Activated naive CD8-positive, alpha-beta T cell treated with anti-CD3 and anti-CD28 coated beads, Interleukin-2, amount 10 ng/mL, durations not matched to agents 7 days and 5 days (primary cell): Measurements from ENCODE around the gene TRIM29. TPM values are rescaled to one million over a fixed set of nuclear protein-coding genes. Genes with fewer than 3 reads are reported as not detected.
A peak's percentile ranks its signal among the peaks of the same experiment; 100 is the strongest.

Source experiments
- ATAC-seq: fragments of 150-1000 bp; cut with Tn5 transposase; one replicate; pipeline ENCODE4 v1.10.0; 2021; ENCODE audit warnings: low read depth, moderate library complexity
- POLR2A ChIA-PET: fragments of 350-600 bp; sonication (Branson Sonifier 250); formaldehyde crosslinking; loops from one replicate; lab custom pipeline; 2021; ENCODE audit warnings: antibody characterized with exemption; lab: Charles Lee
- DNase-seq: peaks from one replicate; pipeline ENCODE4 v3.0.0; 2021
- H3K27ac Mint-ChIP-seq: one replicate; pipeline ENCODE4 v1.8.0; 2022; ENCODE audit warnings: mild to moderate bottlenecking, mixed read lengths
- H3K27me3 Mint-ChIP-seq: one replicate; pipeline ENCODE4 v1.8.0; 2022; ENCODE audit warnings: mild to moderate bottlenecking, moderate library complexity, mixed read lengths
- H3K36me3 Mint-ChIP-seq: one replicate; pipeline ENCODE4 v1.8.0; 2021; ENCODE audit warnings: mild to moderate bottlenecking, mixed read lengths
- H3K4me1 Mint-ChIP-seq: one replicate; pipeline ENCODE4 v1.8.0; 2021; ENCODE audit warnings: mixed read lengths
- H3K4me3 Mint-ChIP-seq: one replicate; pipeline ENCODE4 v1.8.0; 2022; ENCODE audit warnings: mild to moderate bottlenecking, moderate library complexity, mixed read lengths
- H3K9me3 Mint-ChIP-seq: one replicate; pipeline ENCODE4 v1.8.0; 2021; ENCODE audit warnings: mixed read lengths
- total RNA-seq, 2 experiments: library from RNA; stranded (reverse); gene quantifications; one replicate each; pipeline ENCODE4 v1.2.3, GENCODE V29; 2021

Gene TRIM29
- total RNA-seq, 2 experiments from 2014 or later: not detected

DNA sequence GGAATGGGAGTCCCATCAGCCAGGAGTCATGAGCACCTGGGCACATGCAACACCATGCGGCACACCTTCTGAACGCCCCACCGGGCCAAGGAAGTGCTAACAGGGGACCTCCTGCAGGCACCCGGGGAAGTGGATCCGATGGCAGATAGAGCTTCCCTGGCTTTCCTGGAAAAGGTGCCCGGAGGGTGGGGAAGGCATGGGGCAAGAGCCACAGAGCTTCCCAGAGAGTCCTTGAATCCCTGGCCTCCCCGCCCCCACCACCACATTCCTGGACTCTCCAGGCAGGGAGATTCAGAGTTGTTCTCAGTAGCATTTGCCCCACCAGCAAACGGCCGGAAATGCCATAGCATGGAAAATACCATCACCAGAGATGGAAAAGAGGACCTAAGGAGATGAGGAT is 8.3 kb downstream of the TRIM29 start:
- no peaks in the 10 kb centered on the region for H3K27me3 Mint-ChIP-seq
- H3K4me1 Mint-ChIP-seq: no peaks in the 10 kb centered on the region
- DNase-seq (peak; percentile 10), ATAC-seq (no peak)
- POLR2A ChIA-PET: no interaction called here
- no peak overlapping the region for H3K27ac Mint-ChIP-seq
- H3K4me3 Mint-ChIP-seq: no peak overlapping the region
- H3K9me3 Mint-ChIP-seq: no peaks in the 10 kb centered on the region
- H3K36me3 Mint-ChIP-seq: no peaks in the 10 kb centered on the region

DNA sequence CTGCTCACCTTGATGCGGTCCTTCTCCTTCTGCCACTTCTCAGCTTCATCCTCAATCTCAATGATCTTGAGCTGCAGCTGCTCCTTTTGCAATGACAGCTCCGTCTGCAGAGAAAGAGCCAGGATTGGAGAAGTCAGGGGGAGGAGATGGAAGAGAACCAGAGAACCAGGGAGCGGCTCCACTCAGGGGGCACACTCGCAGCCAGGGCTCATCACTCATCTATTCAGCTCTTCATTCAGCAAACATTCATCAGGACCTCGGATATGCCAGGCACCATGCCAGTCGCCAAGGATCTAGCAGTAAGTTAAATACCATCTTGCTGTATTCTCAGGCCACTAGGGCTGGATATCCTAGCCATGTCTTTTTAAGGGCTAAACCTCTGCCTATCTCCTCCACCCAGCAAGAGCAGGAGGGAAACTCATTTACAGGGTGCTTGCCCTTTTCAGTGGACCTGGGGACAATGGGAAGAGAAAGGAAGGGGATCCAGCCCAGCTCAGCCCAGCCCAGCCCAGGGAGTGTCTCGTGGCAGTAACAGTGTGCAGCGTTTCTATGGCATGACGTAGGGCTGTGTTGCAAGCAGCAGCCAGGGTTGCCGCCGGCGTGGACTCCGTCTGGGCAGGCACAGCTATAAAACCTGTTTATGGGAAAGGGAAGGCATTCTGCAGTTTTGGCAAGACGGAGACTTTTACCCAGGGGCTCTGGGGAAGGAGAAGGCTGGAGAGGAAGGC is 9.4 kb downstream of the TRIM29 start:
- ATAC-seq: no peak
- no peaks in the 10 kb centered on the region for H3K36me3 Mint-ChIP-seq
- H3K27ac Mint-ChIP-seq: no peak overlapping the region
- H3K4me1 Mint-ChIP-seq: no peaks in the 10 kb centered on the region
- H3K27me3 Mint-ChIP-seq: no peaks in the 10 kb centered on the region
- no peak overlapping the region for H3K4me3 Mint-ChIP-seq
- no peaks in the 10 kb centered on the region for H3K9me3 Mint-ChIP-seq
- POLR2A ChIA-PET: no interaction called here
- no peak for DNase-seq

DNA sequence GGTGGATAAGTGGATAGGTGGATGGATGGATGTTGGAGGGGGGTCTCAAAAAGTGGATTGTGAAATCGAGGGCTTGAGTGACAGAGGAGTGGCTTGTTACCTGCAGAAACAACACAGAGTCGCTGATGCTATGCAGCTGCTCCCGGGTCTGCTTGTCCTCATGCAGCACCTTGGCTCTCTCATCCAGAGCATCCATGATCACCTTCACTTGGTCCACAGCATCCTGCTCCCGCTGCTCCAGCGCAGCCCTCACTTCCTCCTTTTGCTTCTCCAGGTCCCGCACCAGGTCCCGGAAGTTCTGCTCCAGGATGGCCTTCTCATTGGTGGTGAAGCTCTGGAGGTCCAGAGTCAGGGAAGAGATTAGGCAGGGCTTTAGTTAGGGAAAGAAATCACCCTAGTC is 10.7 kb downstream of the TRIM29 start:
- H3K27me3 Mint-ChIP-seq: no peaks in the 10 kb centered on the region
- H3K4me3 Mint-ChIP-seq: no peak overlapping the region

DNA sequence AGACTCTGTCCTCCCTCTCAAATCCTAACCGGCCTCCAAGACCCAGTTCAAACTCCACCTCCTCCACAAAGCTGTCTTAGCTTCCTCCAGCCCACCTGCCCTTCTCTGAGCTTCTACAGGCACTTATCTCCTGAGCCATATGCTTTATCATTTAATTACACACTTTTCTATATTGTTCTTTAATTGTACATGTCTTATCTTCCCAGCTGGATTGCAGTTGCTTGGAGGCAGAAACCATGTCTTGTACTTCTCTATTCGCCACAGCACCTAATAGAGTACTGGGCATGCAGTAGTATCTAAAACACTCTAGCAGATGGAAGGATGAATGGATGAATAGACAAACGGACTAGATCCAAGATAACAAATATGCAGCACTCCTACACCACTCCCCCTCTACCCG is 11.3 kb downstream of the TRIM29 start:
- no peaks in the 10 kb centered on the region for H3K4me1 Mint-ChIP-seq
- no peaks in the 10 kb centered on the region for H3K9me3 Mint-ChIP-seq
- H3K27ac Mint-ChIP-seq: no peak overlapping the region
- no peaks in the 10 kb centered on the region for H3K27me3 Mint-ChIP-seq
- no peak for DNase-seq
- H3K4me3 Mint-ChIP-seq: no peak overlapping the region
- POLR2A ChIA-PET: no interaction called here
- ATAC-seq: no peak
- no peaks in the 10 kb centered on the region for H3K36me3 Mint-ChIP-seq

More for the DNA sequence above, 10.7 kb downstream of the TRIM29 start:
- Mint-ChIP-seq H3K27ac (no peak overlapping the region), H3K9me3 (no peaks in the 10 kb centered on the region), H3K36me3 (no peaks in the 10 kb centered on the region), H3K4me1 (no peaks in the 10 kb centered on the region)
- DNase-seq (no peak), ATAC-seq (no peak)
- POLR2A ChIA-PET: no interaction called here

DNA sequence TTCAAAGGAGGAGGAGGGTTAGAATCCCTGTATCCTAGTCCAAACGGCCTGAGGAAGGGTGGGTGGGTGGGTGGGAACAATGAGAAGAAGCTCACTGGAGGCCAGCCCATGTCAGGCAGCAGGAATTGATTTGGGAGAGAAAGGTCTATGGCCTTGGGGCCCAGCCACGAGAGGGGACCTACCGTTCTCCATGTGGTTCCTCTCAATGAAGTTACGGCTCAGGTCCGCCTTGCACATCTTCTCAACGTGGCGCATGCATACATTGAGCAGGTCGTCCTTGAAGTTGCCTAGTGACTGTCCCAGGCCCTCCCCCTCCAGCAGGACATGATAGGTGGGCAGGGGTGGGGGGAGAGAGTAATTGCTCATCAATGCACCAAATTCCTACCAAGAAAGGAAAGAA is 12.4 kb downstream of the TRIM29 start:
- no peaks in the 10 kb centered on the region for H3K27me3 Mint-ChIP-seq
- DNase-seq (no peak), ATAC-seq (no peak)
- POLR2A ChIA-PET: no interaction called here
- H3K27ac Mint-ChIP-seq: no peak overlapping the region
- H3K36me3 Mint-ChIP-seq: no peaks in the 10 kb centered on the region
- H3K9me3 Mint-ChIP-seq: no peaks in the 10 kb centered on the region
- no peaks in the 10 kb centered on the region for H3K4me1 Mint-ChIP-seq
- H3K4me3 Mint-ChIP-seq: no peak overlapping the region

DNA sequence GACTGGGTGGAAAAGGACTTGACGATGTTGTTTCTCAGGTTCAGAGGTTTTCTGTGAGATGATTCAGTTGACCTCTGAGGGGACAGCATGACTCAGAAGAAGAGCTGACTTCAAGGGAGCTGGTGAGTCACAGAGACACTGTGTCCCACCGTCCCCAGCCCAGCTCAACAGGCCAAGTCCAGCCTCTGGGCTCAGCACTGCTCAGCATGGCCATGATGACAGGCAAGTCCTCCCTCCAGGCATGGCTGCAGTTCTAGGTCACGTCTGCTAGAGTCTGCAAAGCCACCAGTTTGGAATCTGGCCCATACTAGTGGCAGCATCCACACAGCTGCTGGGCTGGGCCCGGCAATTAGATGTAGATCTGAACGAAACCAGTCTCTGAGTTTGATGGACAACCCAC is 12.9 kb downstream of the TRIM29 start:
- Mint-ChIP-seq H3K4me3 (no peak overlapping the region), H3K36me3 (no peaks in the 10 kb centered on the region), H3K27ac (no peak overlapping the region), H3K27me3 (no peaks in the 10 kb centered on the region), H3K4me1 (no peaks in the 10 kb centered on the region), H3K9me3 (no peaks in the 10 kb centered on the region)
- ATAC-seq: no peak
- DNase-seq: no peak
- POLR2A ChIA-PET: no interaction called here

DNA sequence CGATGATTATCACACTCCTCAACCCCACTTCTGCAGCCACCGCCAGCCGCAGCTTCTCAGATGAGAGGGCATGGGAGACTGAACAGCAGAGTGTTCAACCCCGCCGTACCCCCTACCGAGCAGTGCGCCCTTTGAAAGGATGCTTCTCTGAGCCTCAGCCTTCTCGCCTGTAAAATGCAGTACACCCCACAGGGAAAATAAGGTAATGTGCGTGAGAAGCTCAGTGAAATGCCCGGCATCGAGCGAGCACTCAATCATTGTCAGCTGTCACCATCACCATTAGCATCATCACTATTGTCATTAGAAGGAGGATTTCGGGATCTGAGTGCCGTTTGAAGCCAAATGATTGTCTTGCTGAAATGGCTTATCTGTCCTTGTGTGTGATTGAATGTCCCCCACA is 13.6 kb downstream of the TRIM29 start:
- POLR2A ChIA-PET: no interaction called here
- H3K27ac Mint-ChIP-seq: no peak overlapping the region
- H3K4me3 Mint-ChIP-seq: no peak overlapping the region
- H3K9me3 Mint-ChIP-seq: no peaks in the 10 kb centered on the region
- DNase-seq (no peak), ATAC-seq (no peak)
- no peaks in the 10 kb centered on the region for H3K27me3 Mint-ChIP-seq
- H3K4me1 Mint-ChIP-seq: no peaks in the 10 kb centered on the region
- no peaks in the 10 kb centered on the region for H3K36me3 Mint-ChIP-seq

DNA sequence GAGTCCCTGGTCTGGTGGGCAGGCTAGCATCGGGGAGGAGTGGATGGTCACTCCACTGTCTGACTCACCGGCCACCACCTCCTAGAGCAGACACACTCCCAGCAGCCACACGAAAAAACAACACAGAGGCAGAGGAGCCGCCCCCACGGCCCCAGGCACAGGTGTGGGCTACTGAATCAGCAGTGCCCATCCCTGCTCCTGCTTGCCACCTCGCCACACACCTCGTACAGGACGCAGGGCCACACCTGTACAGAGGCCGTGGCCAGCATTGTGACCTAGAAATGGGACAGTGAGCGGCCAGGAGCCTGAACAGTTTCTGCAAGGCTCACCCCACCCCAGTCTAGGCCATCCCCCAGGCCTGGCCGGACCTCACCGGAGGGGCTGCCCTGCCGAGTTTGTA is 14.0 kb downstream of the TRIM29 start:
- no peak overlapping the region for H3K4me3 Mint-ChIP-seq
- no peaks in the 10 kb centered on the region for H3K36me3 Mint-ChIP-seq
- H3K27ac Mint-ChIP-seq: no peak overlapping the region
- H3K27me3 Mint-ChIP-seq: no peaks in the 10 kb centered on the region
- H3K4me1 Mint-ChIP-seq: no peaks in the 10 kb centered on the region
- ATAC-seq (no peak), DNase-seq (no peak)
- POLR2A ChIA-PET: no interaction called here
- H3K9me3 Mint-ChIP-seq: no peaks in the 10 kb centered on the region

DNA sequence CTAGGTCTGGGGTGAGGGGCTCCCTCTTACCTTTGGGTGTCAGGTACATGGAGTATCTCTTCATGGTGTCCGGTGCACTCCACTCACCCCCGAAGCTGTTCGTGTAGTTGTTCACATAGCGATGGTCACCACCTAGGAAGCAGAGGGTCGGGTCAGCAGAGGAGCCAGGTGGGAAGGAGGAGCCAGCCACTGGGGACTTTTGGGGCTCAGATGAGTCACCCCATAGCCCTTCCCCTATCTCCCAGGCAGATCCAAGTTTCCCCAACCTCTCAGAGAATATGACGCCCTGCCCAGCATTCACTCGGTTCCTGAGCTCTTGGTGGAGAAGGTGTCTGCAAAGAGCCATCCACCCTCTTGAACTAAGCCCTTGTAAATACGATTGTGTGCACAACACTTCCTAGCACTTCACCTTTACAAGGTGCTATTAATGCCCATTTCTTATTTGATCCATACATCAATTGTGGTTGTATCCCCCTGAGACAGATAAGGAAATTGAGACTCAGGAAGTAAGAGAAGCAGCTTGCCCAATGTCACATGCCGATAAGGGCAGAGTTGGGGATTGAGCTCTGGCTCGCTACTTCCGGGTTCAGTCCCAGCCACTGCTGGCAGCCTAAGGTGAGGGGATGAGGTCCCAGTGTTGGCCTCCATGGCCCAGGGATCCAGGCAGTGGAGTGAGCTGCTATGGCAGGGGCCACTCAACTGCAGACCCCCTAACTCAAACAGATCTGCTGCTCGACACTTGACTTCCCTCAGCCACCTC is 14.8 kb downstream of the TRIM29 start:
- Mint-ChIP-seq H3K27ac (no peak overlapping the region), H3K36me3 (no peaks in the 10 kb centered on the region), H3K9me3 (no peaks in the 10 kb centered on the region), H3K27me3 (no peaks in the 10 kb centered on the region), H3K4me1 (no peaks in the 10 kb centered on the region), H3K4me3 (no peak overlapping the region)
- no peak for DNase-seq
- POLR2A ChIA-PET: no interaction called here
- ATAC-seq: no peak

DNA sequence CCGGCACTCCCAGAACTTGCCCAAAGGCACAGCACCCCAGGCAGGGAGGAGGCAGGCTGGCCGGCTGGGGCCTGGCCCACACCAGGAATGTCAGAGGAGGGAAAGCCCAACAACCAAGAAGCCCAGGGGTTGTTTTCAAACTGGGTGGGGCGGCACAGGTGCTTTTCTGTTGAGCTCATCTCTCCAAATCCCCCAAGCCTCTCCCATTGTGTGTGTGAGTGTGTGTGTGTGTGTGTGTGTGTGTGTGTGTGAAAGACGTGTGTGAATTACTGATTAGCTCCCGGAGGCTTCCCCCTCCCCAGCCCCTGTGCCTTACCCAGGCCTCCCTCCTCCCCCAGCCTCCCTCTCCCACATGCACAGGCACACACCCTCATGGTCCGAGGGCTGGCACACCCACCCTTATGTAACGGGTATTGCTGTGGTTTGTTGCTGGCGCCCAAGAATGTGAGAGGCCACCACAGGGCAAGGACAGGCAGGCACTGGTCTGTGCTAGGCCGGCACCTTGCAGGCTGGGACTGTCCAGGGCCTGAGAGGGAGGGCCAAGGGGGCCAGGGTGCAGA is 15.9 kb downstream of the TRIM29 start:
- POLR2A ChIA-PET: no interaction called here
- DNase-seq (no peak), ATAC-seq (no peak)
- H3K27ac Mint-ChIP-seq: no peak overlapping the region
- no peaks in the 10 kb centered on the region for H3K27me3 Mint-ChIP-seq
- no peaks in the 10 kb centered on the region for H3K36me3 Mint-ChIP-seq
- no peaks in the 10 kb centered on the region for H3K4me1 Mint-ChIP-seq
- H3K4me3 Mint-ChIP-seq: no peak overlapping the region
- H3K9me3 Mint-ChIP-seq: no peaks in the 10 kb centered on the region

DNA sequence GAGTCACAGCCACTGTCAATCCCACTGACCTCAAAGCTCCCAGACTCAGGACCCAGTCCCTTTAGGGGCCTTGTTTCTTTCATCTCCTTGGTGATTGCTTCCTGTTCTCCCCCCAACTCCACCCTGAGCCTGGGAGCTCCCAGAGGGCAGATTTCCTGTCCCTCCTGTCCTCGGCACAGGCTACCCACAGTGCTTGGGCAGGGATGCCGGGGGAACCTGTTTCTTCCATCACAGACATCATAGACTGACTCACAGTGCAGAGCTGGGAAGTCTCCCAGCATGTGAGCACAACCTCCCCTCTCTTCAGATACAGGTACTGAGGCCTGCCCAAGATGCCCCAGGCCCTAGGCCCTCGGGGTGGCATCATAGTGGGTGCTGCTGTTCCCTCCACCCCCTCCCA is 16.6 kb downstream of the TRIM29 start:
- POLR2A ChIA-PET: no interaction called here
- no peak overlapping the region for H3K4me3 Mint-ChIP-seq
- H3K36me3 Mint-ChIP-seq: no peaks in the 10 kb centered on the region
- DNase-seq (no peak), ATAC-seq (no peak)
- H3K27ac Mint-ChIP-seq: no peak overlapping the region
- no peaks in the 10 kb centered on the region for H3K9me3 Mint-ChIP-seq
- H3K27me3 Mint-ChIP-seq: no peaks in the 10 kb centered on the region
- H3K4me1 Mint-ChIP-seq: no peaks in the 10 kb centered on the region

DNA sequence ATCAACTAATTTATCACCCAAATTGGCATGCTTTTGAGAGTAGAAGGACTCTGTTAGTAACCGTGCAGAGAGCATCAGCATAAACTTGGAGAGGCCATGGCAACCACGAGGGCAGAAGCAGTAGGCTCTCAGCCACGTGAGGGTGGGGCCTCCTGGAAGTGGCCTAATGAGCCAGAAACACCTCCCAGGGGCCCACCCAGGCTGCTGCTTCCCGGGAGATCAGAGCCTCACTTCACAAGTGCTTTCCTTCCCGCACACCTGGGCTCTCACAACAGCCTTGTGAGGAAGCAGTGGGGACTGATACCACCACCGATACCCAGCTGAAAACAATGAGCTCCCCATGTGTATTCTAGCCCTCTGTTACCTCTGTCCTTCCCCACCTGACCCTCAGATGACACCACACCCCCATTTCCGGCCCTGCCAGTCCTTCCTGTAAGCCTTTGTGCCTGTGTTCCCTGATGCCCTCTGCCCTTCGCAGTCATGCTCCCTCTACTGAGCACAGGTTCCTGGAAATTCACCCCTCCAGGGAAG is 17.0 kb downstream of the TRIM29 start:
- no peaks in the 10 kb centered on the region for H3K27me3 Mint-ChIP-seq
- ATAC-seq: no peak
- POLR2A ChIA-PET: no interaction called here
- H3K4me1 Mint-ChIP-seq: no peaks in the 10 kb centered on the region
- no peak for DNase-seq
- no peaks in the 10 kb centered on the region for H3K9me3 Mint-ChIP-seq
- H3K27ac Mint-ChIP-seq: no peak overlapping the region
- H3K36me3 Mint-ChIP-seq: no peaks in the 10 kb centered on the region
- H3K4me3 Mint-ChIP-seq: no peak overlapping the region

DNA sequence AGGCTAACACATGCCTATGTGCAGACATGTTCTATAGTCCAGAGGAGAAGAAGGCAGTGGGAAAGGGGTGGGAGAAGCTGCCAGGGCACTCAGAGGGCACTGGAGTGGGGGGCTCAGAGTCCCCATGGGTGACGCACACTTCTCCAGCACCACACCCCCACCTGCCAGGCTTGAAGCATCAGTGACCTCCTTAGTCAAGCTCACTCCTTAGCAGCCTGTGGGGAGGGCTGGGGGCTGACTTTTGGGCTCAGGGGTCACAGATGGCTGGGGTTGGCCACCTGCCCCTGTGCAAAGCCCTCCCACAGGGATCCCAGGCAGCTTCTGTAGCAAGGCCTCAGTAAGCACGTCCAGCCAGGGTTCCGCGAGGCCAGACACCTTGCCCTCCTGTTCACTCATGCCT is 18.8 kb downstream of the TRIM29 start:
- H3K9me3 Mint-ChIP-seq: no peaks in the 10 kb centered on the region
- H3K4me3 Mint-ChIP-seq: no peak overlapping the region
- no peaks in the 10 kb centered on the region for H3K4me1 Mint-ChIP-seq
- DNase-seq: no peak
- POLR2A ChIA-PET: no interaction called here
- no peak for ATAC-seq
- no peak overlapping the region for H3K27ac Mint-ChIP-seq
- no peaks in the 10 kb centered on the region for H3K36me3 Mint-ChIP-seq
- H3K27me3 Mint-ChIP-seq: no peaks in the 10 kb centered on the region

DNA sequence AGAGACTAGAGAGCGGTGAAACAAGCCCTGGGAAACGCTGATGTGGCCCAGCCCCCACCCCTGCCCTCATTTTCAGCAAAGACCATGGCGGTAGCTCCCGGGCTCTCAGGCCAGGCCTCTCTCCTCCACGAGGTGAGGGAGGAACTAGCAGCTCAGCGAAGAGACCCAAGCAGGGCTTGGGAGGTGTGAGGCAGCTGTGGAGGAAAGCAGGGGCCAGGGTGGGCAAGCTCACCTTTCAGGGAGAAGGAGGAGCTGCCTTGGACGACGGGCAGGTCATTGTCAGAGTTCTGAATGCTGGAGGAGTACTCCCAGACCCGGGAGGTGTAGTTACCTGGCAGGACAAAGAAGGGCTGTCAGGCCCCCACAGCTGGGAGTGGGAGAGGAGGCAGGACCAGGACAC is 19.9 kb downstream of the TRIM29 start:
- H3K27ac Mint-ChIP-seq: no peak overlapping the region

More for the DNA sequence above, 19.9 kb downstream of the TRIM29 start:
- Mint-ChIP-seq H3K36me3 (no peaks in the 10 kb centered on the region), H3K4me3 (no peak overlapping the region), H3K9me3 (no peaks in the 10 kb centered on the region), H3K27me3 (peaks cover 2% of the 10 kb centered on the region), H3K4me1 (no peaks in the 10 kb centered on the region)
- no peak for ATAC-seq
- POLR2A ChIA-PET: no interaction called here
- no peak for DNase-seq
